GM20000 (cell line): ENCODE data around the gene PPY.

Source experiments
- DNase-seq: peaks from one replicate; pipeline ENCODE4 v3.0.0; 2012; ENCODE audit warnings: low spot score
- CTCF ChIP-seq: IDR thresholded peaks from 2 replicates; pipeline ENCODE4 v1.5.1; 2012; ENCODE audit warnings: mild to moderate bottlenecking, control low read depth; ENCODE audit errors: extremely low read depth, missing control alignments

Gene PPY

GRCh38 chr17:43938838-43939182, 3.5 kb downstream of the PPY start:
- DNase-seq, result no peak
- TF ChIP-seq CTCF, result no peak

GRCh38 chr17:43936434-43936833, 5.8 kb downstream of the PPY start:
- no peak for TF ChIP-seq CTCF
- DNase-seq, result no peak

- DNase-seq, result no peak
- no peak for TF ChIP-seq CTCF
Measured at GRCh38 chr17:43935926-43936261, 6.4 kb downstream of the PPY start.

- no peak for DNase-seq
- TF ChIP-seq CTCF, result no peak
Measured at GRCh38 chr17:43935204-43935925, 6.9 kb downstream of the PPY start.

- DNase-seq, result no peak
- no peak for TF ChIP-seq CTCF
Measured at GRCh38 chr17:43932923-43933322, 9.4 kb downstream of the PPY start.

GRCh38 chr17:43932357-43932756, 9.9 kb downstream of the PPY start:
- TF ChIP-seq CTCF, result no peak

GRCh38 chr17:43931062-43931571, 11.2 kb downstream of the PPY start:
- no peak for TF ChIP-seq CTCF
- no peak for DNase-seq

More at GRCh38 chr17:43932357-43932756, 9.9 kb downstream of the PPY start:
- no peak for DNase-seq
